Suppressor macrophage (primary cell): ENCODE results near the gene MAPK12.
A peak's percentile ranks its signal among the peaks of the same experiment; 100 is the strongest.
"Not testable (repeated sequence)": the region's sequence is repeated elsewhere in the genome, so short reads cannot be mapped to it uniquely, and the experiment has no call there.

ENCODE experiments used
- DNase-seq, 4 experiments: peaks; one replicate each; pipeline ENCODE4 v3.0.0-alpha.2; 2020 to 2022

MAPK12 gene

GRCh38 chr22:50281957-50282356 lies 20.5 kb upstream of the MAPK12 start:
- no peak for DNase-seq

GRCh38 chr22:50281384-50281760 lies 19.9 kb upstream of the MAPK12 start:
- DNase-seq: no peak

GRCh38 chr22:50280708-50281383 lies 19.4 kb upstream of the MAPK12 start:
- DNase-seq: no peak

- no peak for DNase-seq
Observed at GRCh38 chr22:50280022-50280707, 18.7 kb upstream of the MAPK12 start.

GRCh38 chr22:50278956-50279619 lies 17.6 kb upstream of the MAPK12 start:
- no peak for DNase-seq

- DNase-seq: no peak
Observed at GRCh38 chr22:50278461-50278860, 17.0 kb upstream of the MAPK12 start.

- DNase-seq: no peak
Observed at GRCh38 chr22:50277761-50278160, 16.3 kb upstream of the MAPK12 start.

GRCh38 chr22:50276143-50276542 lies 14.7 kb upstream of the MAPK12 start:
- DNase-seq: peak; percentile 69 to 92 (median 83)

GRCh38 chr22:50275181-50276055 lies 13.9 kb upstream of the MAPK12 start:
- no peak for DNase-seq

- no peak for DNase-seq
Observed at GRCh38 chr22:50274771-50275170, 13.3 kb upstream of the MAPK12 start.

- peak; percentile 50 to 71 (median 64) for DNase-seq
Observed at GRCh38 chr22:50274311-50274710, 12.8 kb upstream of the MAPK12 start.

GRCh38 chr22:50273781-50274180 lies 12.3 kb upstream of the MAPK12 start:
- not testable (repeated sequence) for DNase-seq

GRCh38 chr22:50273352-50273751 lies 11.9 kb upstream of the MAPK12 start:
- not testable (repeated sequence) for DNase-seq

GRCh38 chr22:50272044-50272802 lies 10.7 kb upstream of the MAPK12 start:
- DNase-seq: peak in 2 of 4 experiments; percentile 18 to 26

- peak; percentile 46 to 82 (median 66) for DNase-seq
Observed at GRCh38 chr22:50271519-50271970, 10.1 kb upstream of the MAPK12 start.

GRCh38 chr22:50270666-50271394 lies 9.3 kb upstream of the MAPK12 start:
- DNase-seq: peak; percentile 74 to 90 (median 82)

- DNase-seq: peak in 2 of 4 experiments; percentile 47 to 53
Observed at GRCh38 chr22:50269970-50270665, 8.6 kb upstream of the MAPK12 start, which contains the start of gene MAPK11. MAPK11 (minus strand) TSS chr22:50270380; CDS start chr22:50270292, 88 bp downstream.

- DNase-seq: no peak
Observed at GRCh38 chr22:50269573-50269969, 8.1 kb upstream of the MAPK12 start.

- DNase-seq: no peak
Observed at GRCh38 chr22:50268655-50269113, 7.2 kb upstream of the MAPK12 start.
